B cell (primary cell): ENCODE measurements around the gene SLC25A21.

Source experiments
- CTCF ChIP-seq: fragments of 200-600 bp; IDR thresholded peaks from one replicate; pipeline ENCODE4 v1.8.0; 2022; ENCODE audit warnings: antibody characterized with exemption, mild to moderate bottlenecking
- EZH2 ChIP-seq: IDR thresholded peaks from 2 replicates; pipeline ENCODE4 v1.6.1; 2012; ENCODE audit warnings: borderline replicate concordance, low read depth, mild to moderate bottlenecking, moderate library complexity, low read length; ENCODE audit not compliant: insufficient read depth, poor library complexity, severe bottlenecking

DNA sequence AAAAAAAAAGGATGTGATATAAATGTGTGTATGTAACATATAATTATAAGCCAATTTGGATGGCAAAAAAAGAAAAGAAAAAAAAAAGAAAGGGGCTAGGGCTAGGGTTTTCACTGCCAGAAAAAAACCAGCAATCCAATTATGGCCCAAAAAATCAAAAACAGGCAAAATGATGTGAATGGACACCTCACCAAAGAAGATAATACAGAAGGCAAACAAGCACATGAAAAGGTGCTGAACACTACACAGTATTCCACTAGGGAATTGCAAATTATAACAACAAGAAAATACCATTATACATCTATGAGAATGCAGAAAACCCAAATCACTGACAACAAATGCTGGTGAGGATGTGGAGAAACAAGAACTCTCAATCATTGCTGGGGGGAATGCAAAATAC lies 13.3 kb upstream of the SLC25A21 start:
- TF ChIP-seq CTCF = no peak
- no peak for TF ChIP-seq EZH2
